GM23248 (cell line): ENCODE data around the gene ZNF213. TPM values are rescaled to one million over a fixed set of nuclear protein-coding genes. Genes with fewer than 3 reads are reported as not detected.
"Not testable (repeated sequence)": the region's sequence is repeated elsewhere in the genome, so short reads cannot be mapped to it uniquely, and the experiment has no call there.

Experiments used
- DNase-seq: peaks from one replicate; pipeline ENCODE4 v3.0.0-alpha.2; 2015
- H2AFZ ChIP-seq: fragments of 200-600 bp; sonication (generic); 2 replicates; pipeline ENCODE4 v1.6.1; 2016; ENCODE audit warnings: antibody characterized with exemption
- H3F3A ChIP-seq: fragments of 200-600 bp; sonication (generic); 2 replicates; pipeline ENCODE4 v1.6.1; 2016; ENCODE audit warnings: mild to moderate bottlenecking, antibody characterized with exemption, mixed run types; ENCODE audit not compliant: insufficient read depth
- H3K27ac ChIP-seq: fragments of 200-600 bp; sonication (generic); 2 replicates; pipeline ENCODE4 v1.5.1; 2016; ENCODE audit warnings: mild to moderate bottlenecking
- H3K27me3 ChIP-seq: fragments of 200-600 bp; sonication (generic); replicated peaks from 2 replicates; pipeline ENCODE4 v1.6.1; 2016; ENCODE audit warnings: mild to moderate bottlenecking; ENCODE audit not compliant: insufficient read depth
- H3K36me3 ChIP-seq: fragments of 200-600 bp; sonication (generic); 2 replicates; pipeline ENCODE4 v1.6.1; 2016; ENCODE audit warnings: low read depth, mild to moderate bottlenecking
- H3K4me1 ChIP-seq: fragments of 200-600 bp; sonication (generic); 2 replicates; pipeline ENCODE4 v1.6.1; 2016; ENCODE audit warnings: mild to moderate bottlenecking; ENCODE audit not compliant: insufficient read depth
- H3K4me2 ChIP-seq: fragments of 200-600 bp; sonication (generic); one replicate; pipeline ENCODE4 v1.6.1; 2016; ENCODE audit warnings: mild to moderate bottlenecking; ENCODE audit not compliant: unreplicated experiment
- H3K4me3 ChIP-seq: fragments of 200-600 bp; sonication (generic); 2 replicates; pipeline ENCODE4 v1.5.1; 2016; ENCODE audit warnings: mild to moderate bottlenecking
- H3K79me2 ChIP-seq: fragments of 200-600 bp; sonication (generic); 2 replicates; pipeline ENCODE4 v1.6.1; 2016; ENCODE audit warnings: mild to moderate bottlenecking; ENCODE audit not compliant: insufficient read depth
- H3K9ac ChIP-seq: fragments of 200-600 bp; sonication (generic); 2 replicates; pipeline ENCODE4 v1.6.1; 2016; ENCODE audit warnings: mild to moderate bottlenecking
- H3K9me2 ChIP-seq: fragments of 200-600 bp; sonication (generic); 2 replicates; pipeline ENCODE4 v1.6.1; 2016; ENCODE audit warnings: mixed run types, mild to moderate bottlenecking, moderate library complexity; ENCODE audit not compliant: insufficient read depth
- H3K9me3 ChIP-seq: fragments of 200-600 bp; sonication (generic); one replicate; pipeline ENCODE4 v1.6.1; 2017; ENCODE audit warnings: low read depth
- H4K20me1 ChIP-seq: fragments of 200-600 bp; sonication (generic); 2 replicates; pipeline ENCODE4 v1.6.0; 2016; ENCODE audit not compliant: insufficient read depth
- EZH2 ChIP-seq: fragments of 200-600 bp; sonication (generic); IDR thresholded peaks from 2 replicates; pipeline ENCODE4 v1.6.1; 2018; ENCODE audit warnings: antibody characterized with exemption, mild to moderate bottlenecking; ENCODE audit not compliant: insufficient read depth, poor library complexity, severe bottlenecking
- EZH2phosphoT487 ChIP-seq: fragments of 200-600 bp; sonication (generic); IDR thresholded peaks from 2 replicates; pipeline ENCODE4 v1.6.1; 2018; ENCODE audit warnings: antibody characterized with exemption, moderate library complexity, mild to moderate bottlenecking, low read depth; ENCODE audit not compliant: insufficient read depth
- WGBS, 2 experiments: methylation state at CpG; one replicate each; pipeline ENCODE4 v1.1.6; 2015 to 2017; ENCODE audit warnings: low lambda C conversion rate in 2 of 2, low coverage in 1 of 2; ENCODE audit errors: missing lambda C conversion rate in 2 of 2; 5-methylcytosine and 5-hydroxymethylcytosine counted together
- in situ Hi-C: fragments of 300-500 bp; cut with MboI; formaldehyde crosslinking; loops from 2 replicates; pipeline ENCODE4 v1.15.0; 2020
- polyA plus RNA-seq: library from polyadenylated mRNA; unstranded; fragments of >200 nt; fragmentation: Nextera tagmentation; extraction: Ambion mirVana; gene quantifications from 2 replicates; pipeline ENCODE4 v1.2.1, GENCODE V29; 2016
- total RNA-seq: library from RNA; depleted of rRNA; stranded (reverse); fragments of >200 nt; shearing (Covaris generic); gene quantifications from 2 replicates; pipeline ENCODE4 v1.2.3, GENCODE V29; 2014

ZNF213 gene
- total and polyA plus RNA-seq, 2 experiments from 2014 or later, result 5.3 to 7.3 TPM

DNA sequence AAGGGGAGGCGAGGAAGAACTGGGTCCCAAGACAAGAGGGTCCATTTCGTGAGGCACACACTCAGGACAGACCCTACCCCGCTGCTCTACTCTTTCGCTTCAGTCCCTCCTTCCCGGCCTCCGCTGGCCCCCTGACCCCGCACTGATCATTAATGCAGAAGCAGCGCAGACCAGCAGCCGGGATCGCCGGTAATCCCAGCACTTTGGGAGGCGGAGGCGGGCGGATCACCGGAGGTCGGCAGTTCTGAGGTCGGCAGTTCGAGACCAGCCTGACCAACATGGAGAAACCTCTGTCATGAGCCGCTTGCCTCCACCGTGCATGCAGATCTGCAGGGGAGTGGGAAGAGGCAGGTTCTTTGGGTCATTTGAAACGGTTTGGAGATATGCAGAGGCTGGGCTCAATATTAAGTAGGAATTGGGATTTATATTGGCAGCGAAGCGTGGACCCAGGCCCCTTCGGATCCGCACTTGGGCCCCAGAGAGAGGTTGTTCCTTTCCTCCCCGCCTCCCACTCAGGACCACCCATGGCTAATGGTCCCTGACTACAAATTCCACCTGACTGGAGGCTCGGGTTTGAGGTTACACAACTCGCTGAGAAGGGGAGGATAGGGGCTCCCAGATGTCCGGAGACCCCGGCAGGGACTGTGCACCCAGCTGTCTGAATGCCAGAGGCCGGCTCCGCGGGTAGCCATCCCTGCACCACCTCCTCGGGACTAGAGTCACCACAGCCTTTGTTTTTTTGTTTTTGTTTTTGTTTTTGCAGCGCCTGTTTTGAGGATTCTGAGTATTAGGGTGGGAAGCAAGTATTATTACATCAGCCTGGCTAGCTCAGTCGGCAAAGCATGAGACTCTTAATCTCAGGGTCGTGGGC, 29.5 kb downstream of the ZNF213 start:
- no peak for TF ChIP-seq EZH2phosphoT487
- no peak for TF ChIP-seq EZH2
- Histone ChIP-seq H3K27me3 (peaks cover 13% of the 10 kb centered on the region), H4K20me1 (no peaks in the 10 kb centered on the region), H3K36me3 (no peaks in the 10 kb centered on the region), H3K4me2 (no peak overlapping the region), H3K4me3 (no peak overlapping the region), H3K9ac (no peak overlapping the region), H2AFZ (no peak overlapping the region), H3F3A (peaks cover 6% of the 10 kb centered on the region), H3K27ac (no peak overlapping the region), H3K9me2 (no peaks in the 10 kb centered on the region), H3K4me1 (no peaks in the 10 kb centered on the region), H3K79me2 (no peaks in the 10 kb centered on the region), H3K9me3 (no peaks in the 10 kb centered on the region)
- in situ Hi-C loops, result no loop called here
- DNase-seq, result no peak
- 77 to 86% methylated on average over 33 to 37 of the region's 37 CpGs for WGBS, 2 experiments

DNA sequence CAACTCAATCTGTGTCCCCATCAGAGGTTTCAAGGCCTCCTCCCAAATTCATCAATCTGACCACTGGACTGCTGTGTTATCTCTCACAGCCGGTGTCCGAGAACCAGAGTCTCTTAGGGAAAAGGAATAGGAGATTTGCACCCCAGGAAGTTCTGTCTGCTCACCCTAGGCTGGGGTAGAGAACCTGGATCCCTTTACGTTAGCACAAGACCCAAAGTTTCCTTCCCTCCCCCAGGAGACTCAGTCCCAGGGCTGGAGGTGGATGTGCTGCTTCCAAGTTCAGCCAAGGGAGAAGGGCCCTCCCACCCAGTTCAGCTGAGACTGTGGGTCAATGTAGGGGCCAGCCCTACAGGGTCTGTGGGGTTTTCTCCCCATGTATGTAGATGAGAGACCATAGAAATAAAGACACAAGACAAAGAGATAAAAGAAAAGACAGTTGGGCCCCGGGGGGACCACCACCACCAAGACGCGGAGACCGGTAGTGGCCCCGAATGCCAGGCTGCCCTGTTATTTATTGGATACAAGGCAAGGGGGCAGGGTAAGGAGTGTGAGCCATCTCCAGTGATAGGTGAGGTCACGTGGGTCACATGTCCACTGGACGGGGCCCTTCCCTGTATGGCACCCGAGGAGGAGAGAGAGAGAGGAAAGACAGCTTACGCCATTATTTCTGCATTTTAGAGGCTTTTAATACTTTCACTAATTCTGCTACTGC, 30.4 kb downstream of the ZNF213 start:
- H3K9ac ChIP-seq, result no peak overlapping the region
- H4K20me1 ChIP-seq, result no peaks in the 10 kb centered on the region
- TF ChIP-seq EZH2phosphoT487, result no peak
- no peak for TF ChIP-seq EZH2
- no peaks in the 10 kb centered on the region for H3K9me3 ChIP-seq
- no peaks in the 10 kb centered on the region for H3F3A ChIP-seq
- in situ Hi-C loops, result no loop called here
- H3K9me2 ChIP-seq, result no peaks in the 10 kb centered on the region
- H3K27me3 ChIP-seq, result peaks cover 22% of the 10 kb centered on the region
- no peaks in the 10 kb centered on the region for H3K79me2 ChIP-seq
- H3K4me3 ChIP-seq, result peak overlapping the region; percentile 43; the same call in 1 of the 2 replicates
- no peak for DNase-seq
- 68 to 73% methylated on average over 12 of the region's 12 CpGs for WGBS, 2 experiments
- peak overlapping the region; percentile 76 for H3K4me2 ChIP-seq
- H3K27ac ChIP-seq, result no peak overlapping the region
- peak overlapping the region; percentile 90 for H2AFZ ChIP-seq
- no peaks in the 10 kb centered on the region for H3K4me1 ChIP-seq
- no peaks in the 10 kb centered on the region for H3K36me3 ChIP-seq

DNA sequence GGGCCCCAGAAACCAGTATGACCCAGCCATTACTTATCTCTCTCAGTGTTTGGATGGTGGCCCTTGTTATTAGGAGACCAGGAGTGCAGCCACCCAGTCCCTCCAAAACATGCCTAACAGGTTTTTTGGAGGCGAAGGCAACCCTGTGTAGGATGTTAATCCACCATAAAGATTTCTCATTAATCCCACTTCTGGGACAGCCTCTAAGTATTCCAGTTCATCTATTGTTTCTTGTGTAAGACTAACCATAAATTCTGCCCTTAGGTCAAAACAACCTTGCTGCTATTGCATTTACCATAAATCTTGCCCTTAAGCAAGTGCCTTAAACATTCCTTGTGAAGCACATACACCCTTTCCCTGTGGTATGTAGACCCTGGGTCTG, 31.7 kb downstream of the ZNF213 start:
- 0 to 4% methylated on average over 1 of the region's 1 CpG for WGBS, 2 experiments
- DNase-seq, result no peak
- no peak overlapping the region for H3K27ac ChIP-seq
- H3K36me3 ChIP-seq, result no peaks in the 10 kb centered on the region
- 0 out of 2 replicates have a peak, but pooled peaks cover 4% of the 10 kb centered on the region for H3K4me1 ChIP-seq
- in situ Hi-C loops, result no loop called here
- no peaks in the 10 kb centered on the region for H3K9me2 ChIP-seq
- no peaks in the 10 kb centered on the region for H3K9me3 ChIP-seq
- no peak overlapping the region for H3K9ac ChIP-seq
- no peaks in the 10 kb centered on the region for H3K79me2 ChIP-seq
- TF ChIP-seq EZH2phosphoT487 (no peak), EZH2 (no peak)
- no peaks in the 10 kb centered on the region for H4K20me1 ChIP-seq
- no peaks in the 10 kb centered on the region for H3F3A ChIP-seq
- H3K27me3 ChIP-seq, result peaks cover 34% of the 10 kb centered on the region
- H3K4me3 ChIP-seq, result no peak overlapping the region
- H3K4me2 ChIP-seq, result no peak overlapping the region
- no peak overlapping the region for H2AFZ ChIP-seq

DNA sequence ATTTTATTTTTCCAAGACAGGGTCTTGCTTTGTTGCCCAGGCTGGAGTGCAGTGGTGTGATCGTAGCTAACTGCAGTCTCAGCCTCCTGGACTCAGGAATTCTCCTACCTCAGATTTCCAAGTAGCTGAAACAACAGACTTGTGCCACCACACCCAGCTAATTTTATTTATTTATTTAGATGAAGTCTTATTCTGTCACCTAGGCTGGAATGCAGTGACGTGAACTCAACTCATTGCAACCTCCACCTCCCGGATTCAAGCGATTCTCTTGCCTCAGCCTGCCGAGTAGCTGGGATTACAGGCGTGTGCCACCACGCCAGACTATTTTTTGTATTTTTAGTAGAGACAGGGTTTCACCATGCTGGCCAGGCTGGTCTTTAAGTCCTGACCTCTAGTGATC, 33.9 kb downstream of the ZNF213 start:
- not testable (repeated sequence) for H3K4me2 ChIP-seq
- WGBS, 2 experiments, result 75 to 78% methylated on average over 7 of the region's 7 CpGs

More for the DNA sequence above, 33.9 kb downstream of the ZNF213 start:
- H3K79me2 ChIP-seq, H2AFZ ChIP-seq, H4K20me1 ChIP-seq, H3K4me3 ChIP-seq, H3F3A ChIP-seq, H3K27ac ChIP-seq, H3K9ac ChIP-seq, DNase-seq, H3K9me2 ChIP-seq, H3K4me1 ChIP-seq, in situ Hi-C loops, H3K36me3 ChIP-seq, H3K9me3 ChIP-seq: not testable (repeated sequence)
- peaks cover 49% of the 10 kb centered on the region for H3K27me3 ChIP-seq
